NCI-H1105 treated with DMSO at 0.1 percent for 48 hours (cell line): Measurements from ENCODE around the gene MAPK13.
"Not testable (repeated sequence)": the region's sequence is repeated elsewhere in the genome, so short reads cannot be mapped to it uniquely, and the experiment has no call there.

ENCODE experiments used
- DNase-seq: peaks from one replicate; lab custom pipeline; 2025; lab: John Stamatoyannopoulos, UW

The MAPK13 gene

GRCh38 chr6:36115412-36115811, 14.9 kb upstream of the MAPK13 start:
- DNase-seq, result no peak

- DNase-seq, result no peak
Observed at GRCh38 chr6:36116066-36116864, 14.0 kb upstream of the MAPK13 start.

GRCh38 chr6:36116943-36117342, 13.4 kb upstream of the MAPK13 start:
- DNase-seq, result no peak

- no peak for DNase-seq
Observed at GRCh38 chr6:36117658-36118549, 12.4 kb upstream of the MAPK13 start.

- DNase-seq, result peak; percentile 70
Observed at GRCh38 chr6:36118550-36119107, 11.7 kb upstream of the MAPK13 start.

- no peak for DNase-seq
Observed at GRCh38 chr6:36119209-36119608, 11.1 kb upstream of the MAPK13 start.

- DNase-seq, result no peak
Observed at GRCh38 chr6:36120018-36120417, 10.3 kb upstream of the MAPK13 start.

- DNase-seq, result no peak
Observed at GRCh38 chr6:36120539-36120938, 9.8 kb upstream of the MAPK13 start.

GRCh38 chr6:36120979-36121786, 9.1 kb upstream of the MAPK13 start:
- DNase-seq, result no peak

GRCh38 chr6:36121787-36122494, 8.4 kb upstream of the MAPK13 start:
- DNase-seq, result no peak

GRCh38 chr6:36122495-36123269, 7.6 kb upstream of the MAPK13 start:
- DNase-seq, result no peak

GRCh38 chr6:36123270-36124139, 6.8 kb upstream of the MAPK13 start:
- peak; percentile 45 for DNase-seq

GRCh38 chr6:36124346-36124745, 6.0 kb upstream of the MAPK13 start:
- not testable (repeated sequence) for DNase-seq

- no peak for DNase-seq
Observed at GRCh38 chr6:36124881-36125280, 5.4 kb upstream of the MAPK13 start.

GRCh38 chr6:36125575-36125974, 4.7 kb upstream of the MAPK13 start:
- no peak for DNase-seq

- DNase-seq, result no peak
Observed at GRCh38 chr6:36126121-36126520, 4.2 kb upstream of the MAPK13 start.

- no peak for DNase-seq
Observed at GRCh38 chr6:36126553-36127458, 3.5 kb upstream of the MAPK13 start.

GRCh38 chr6:36127462-36128016, 2.8 kb upstream of the MAPK13 start:
- DNase-seq, result no peak
